Stimulated activated CD4-positive, alpha-beta T cell treated with anti-CD3 and anti-CD28 coated beads, TNF-alpha, amount 100 ng/mL, for 4 hours (primary cell): Measurements from ENCODE around the gene CHTOP.
"Not testable (repeated sequence)": the region's sequence is repeated elsewhere in the genome, so short reads cannot be mapped to it uniquely, and the experiment has no call there.

Experiments
- DNase-seq, 3 experiments: peaks; one replicate each; pipeline ENCODE4 v3.0.0-alpha.2; 2020; ENCODE audit warnings: low read depth in 3 of 3

CHTOP gene

GRCh38 chr1:153633754-153634665, at the start of gene CHTOP:
Gene CHTOP, plus strand, starts transcription at chr1:153634066. Its CDS starts 2,523 bp downstream, at chr1:153636589.
- peak; percentile 92 to 98 (median 94) for DNase-seq

- no peak for DNase-seq
Observed at GRCh38 chr1:153585006-153585405, 48.9 kb upstream of the CHTOP start.

DNA sequence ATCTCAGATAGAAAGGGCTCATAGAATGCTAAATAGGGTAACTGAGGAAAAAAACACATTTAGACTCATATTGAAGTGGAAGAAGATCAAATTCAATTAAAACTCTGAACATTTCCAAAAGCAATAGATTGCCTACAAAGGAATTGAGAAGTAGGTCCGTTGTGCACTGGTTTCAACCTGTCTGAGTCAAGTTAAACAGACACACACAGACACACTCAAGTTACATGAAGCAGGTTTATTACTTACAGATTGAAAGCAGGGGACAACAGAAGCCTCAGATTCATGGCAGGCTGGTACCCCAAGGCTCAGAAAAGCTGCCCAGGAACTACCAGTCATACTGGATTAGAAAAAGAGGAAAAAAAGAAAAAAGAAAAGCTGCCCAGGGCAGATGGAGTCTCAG, 47.5 kb upstream of the CHTOP start:
- DNase-seq, result no peak

DNA sequence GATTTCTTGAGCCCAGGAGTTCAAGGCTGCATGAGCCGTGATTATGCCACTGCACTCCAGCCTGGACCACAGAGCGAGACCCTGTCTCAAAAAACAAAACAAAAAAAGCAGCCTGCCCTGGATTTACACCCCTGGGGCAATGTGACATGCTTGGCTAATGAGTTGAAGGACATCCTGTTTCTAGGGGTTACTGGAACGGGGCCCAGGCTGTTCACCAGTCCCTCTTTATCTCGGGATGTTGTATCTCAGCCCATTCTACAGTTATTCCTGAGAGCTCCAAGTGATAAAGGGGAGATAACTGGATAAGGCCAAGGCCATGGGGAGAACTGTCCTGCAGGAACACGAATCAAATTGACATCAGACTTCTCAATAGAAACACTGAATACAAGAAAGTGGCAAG, 46.6 kb upstream of the CHTOP start:
- no peak for DNase-seq

DNA sequence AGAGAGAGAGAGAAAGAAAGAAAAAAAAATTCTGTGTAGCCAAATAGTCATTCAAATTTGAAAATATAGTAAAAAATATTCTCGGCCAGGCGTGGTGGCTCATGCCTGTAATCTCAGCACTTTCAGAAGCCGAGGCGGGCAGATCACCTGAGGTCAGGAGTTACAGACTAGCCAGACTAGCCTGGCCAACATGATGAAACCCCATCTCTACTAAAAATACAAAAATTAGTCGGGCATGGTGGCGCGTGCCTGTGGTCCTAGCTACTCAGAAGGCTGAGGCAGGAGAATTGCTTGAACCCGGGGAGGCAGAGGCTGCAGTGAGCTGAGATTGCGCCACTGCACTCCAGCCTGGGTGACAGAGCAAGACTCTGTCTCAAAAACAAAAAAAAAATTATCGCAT, 45.8 kb upstream of the CHTOP start:
- not testable (repeated sequence) for DNase-seq

- no peak for DNase-seq
Observed at GRCh38 chr1:153588482-153588881, 45.4 kb upstream of the CHTOP start.

DNA sequence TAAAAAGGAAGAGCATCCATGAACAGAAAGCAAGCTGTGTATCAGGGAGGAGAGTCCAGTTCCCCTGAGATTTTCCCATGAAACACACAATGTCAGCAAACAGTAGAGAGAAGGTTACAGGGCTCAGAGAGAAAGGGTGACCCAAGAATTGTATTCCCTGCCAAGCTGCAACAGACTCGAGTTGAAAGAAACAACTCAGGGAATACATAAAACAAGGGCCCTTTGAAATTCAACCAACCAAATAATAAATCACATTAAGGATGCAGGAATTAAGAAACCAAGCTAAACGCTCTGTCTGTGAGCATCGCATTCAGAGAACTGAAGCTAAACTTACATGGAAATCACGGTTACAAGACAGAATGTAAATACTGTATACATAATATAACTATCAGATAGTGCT, 41.1 kb upstream of the CHTOP start:
- DNase-seq, result no peak

- no peak for DNase-seq
Observed at GRCh38 chr1:153597206-153597605, 36.7 kb upstream of the CHTOP start.

- no peak for DNase-seq
Observed at GRCh38 chr1:153598309-153599172, 35.3 kb upstream of the CHTOP start.

DNA sequence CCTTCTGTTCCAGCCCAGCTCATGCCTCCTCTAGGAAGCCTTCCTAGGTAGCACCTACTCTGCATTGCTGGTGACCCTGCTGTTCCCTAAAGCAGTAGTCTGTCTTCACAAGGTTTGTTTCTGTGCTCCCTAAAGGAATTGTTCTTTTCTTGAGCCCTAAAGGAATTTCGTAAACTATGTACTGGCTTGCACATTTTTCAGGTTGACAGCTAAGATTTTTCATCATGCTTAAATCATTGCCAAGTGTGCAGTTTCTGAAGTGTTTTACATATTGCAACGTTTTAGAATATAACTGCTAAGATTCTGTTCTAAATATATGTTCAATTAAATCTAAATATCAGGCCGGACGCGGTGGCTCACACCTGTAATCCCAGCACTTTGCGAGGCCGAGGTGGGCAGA, 34.0 kb upstream of the CHTOP start:
- DNase-seq, result no peak

- no peak for DNase-seq
Observed at GRCh38 chr1:153602749-153603148, 31.1 kb upstream of the CHTOP start.

- no peak for DNase-seq
Observed at GRCh38 chr1:153606194-153606593, 27.7 kb upstream of the CHTOP start.

DNA sequence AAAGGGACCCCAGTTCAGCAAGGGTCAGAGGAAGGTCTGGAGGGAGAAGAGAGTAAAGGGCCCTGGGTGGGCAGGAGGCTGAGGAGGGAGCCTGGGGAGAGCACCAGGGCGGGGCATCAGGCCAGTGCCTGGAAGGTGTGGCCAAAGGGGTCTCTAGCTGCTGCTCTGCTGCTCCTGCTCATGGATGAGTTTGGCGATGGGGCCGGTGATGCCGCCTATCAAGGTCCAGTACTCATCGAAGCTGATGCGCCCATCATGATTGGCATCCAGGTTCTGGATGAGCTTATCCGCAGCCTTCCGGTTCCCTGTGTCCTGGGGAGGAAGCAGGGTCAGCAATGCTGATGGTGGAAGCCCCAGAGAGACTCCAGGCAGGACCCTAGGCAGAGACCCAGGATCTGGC, 26.5 kb upstream of the CHTOP start:
- no peak for DNase-seq

GRCh38 chr1:153608089-153608682, 25.7 kb upstream of the CHTOP start:
- no peak for DNase-seq

DNA sequence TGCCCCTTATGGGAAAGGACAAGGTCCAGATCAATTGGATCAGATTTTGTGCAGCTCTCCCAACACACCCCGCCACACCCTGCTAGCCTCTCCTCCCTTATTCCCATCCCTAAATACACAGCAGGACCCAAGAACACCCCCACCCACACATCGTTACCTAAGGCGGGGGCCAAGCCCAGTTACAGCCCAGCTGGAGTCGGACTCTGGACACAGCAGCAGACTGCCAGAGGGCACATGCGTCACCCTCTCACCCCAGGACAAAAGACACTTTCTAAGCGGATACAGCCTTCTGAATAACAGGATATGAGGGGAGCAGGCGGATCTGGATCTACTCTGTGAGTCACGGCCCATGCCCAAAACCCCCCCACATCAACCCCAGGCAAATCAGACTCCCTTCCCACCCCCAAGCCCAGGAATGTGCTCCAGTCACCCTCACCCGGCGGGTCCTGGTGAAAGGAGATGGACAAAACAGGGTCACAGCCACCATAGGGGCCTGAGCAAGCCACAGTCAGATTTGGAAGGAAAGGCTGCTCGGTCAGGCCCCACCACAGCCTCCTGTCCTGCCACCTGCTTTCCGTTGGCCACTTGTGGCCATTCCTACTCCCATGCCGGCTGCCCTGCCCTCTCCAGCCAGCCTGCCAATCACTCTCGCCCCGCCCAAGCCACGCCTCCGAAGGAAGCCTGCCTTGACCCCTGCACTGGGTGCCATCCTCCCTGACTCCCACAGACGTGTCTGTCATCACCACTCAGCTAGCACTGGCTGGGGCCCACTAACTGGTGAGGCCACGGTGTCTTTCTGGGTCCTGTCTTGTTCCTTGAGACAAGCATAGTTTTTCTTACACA, 24.9 kb upstream of the CHTOP start:
- DNase-seq, result no peak

GRCh38 chr1:153609585-153609907, 24.3 kb upstream of the CHTOP start:
- DNase-seq, result no peak

DNA sequence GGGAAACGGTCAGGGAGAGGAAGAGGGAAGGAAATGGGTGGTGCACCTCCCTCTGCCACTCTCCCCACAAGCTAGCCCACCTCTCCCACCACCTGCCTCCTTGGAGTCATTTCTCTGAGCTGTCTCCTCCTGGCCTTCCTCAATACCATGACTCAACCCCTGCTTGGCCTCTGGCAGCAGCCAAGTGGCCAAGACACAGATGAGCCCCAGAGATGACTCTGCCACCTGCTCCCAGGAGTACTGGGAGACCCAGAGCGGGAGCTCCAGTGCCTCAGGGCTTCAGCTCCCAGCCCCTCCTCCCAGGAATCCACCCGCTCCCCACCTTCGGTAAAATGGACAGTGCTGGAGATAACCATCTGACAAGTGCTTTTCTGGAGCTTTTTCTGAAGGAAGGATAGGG, 23.5 kb upstream of the CHTOP start:
- DNase-seq, result no peak

DNA sequence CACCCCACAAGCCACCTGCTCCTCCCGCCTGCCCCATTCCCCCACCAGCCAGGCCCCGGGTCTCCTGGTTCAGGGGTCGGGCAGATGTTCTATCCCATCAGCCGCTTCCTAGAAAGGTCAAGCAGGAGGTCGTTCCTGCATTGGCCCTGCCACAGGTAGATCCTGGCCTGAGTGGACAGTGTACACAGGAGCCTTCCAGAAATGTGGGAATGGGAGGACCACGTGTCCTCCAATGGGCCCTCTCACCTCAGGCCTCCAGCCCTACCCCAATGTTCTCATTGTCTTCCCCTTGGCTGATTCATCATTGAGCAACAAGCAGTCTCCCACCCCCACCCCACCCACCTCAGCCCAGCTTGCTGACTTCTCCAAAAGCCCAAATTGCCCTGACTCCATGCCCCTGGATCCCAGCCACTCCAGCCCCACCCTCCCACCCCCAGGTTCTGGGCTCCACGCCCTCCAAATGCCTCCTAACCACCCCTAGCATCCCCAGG, 23.0 kb upstream of the CHTOP start:
- no peak for DNase-seq

GRCh38 chr1:153611356-153611755, 22.5 kb upstream of the CHTOP start:
- DNase-seq, result no peak

GRCh38 chr1:153612111-153612754, 21.6 kb upstream of the CHTOP start:
- DNase-seq, result no peak
